Spleen (tissue), 10 donors: ENCODE data around the gene MPC1L. TPM values are rescaled to one million over a fixed set of nuclear protein-coding genes. Genes with fewer than 3 reads are reported as not detected.

ENCODE experiments used
- polyA plus RNA-seq, 3 donors: library from polyadenylated mRNA; stranded (reverse); fragments of 200-250 nt; gene quantifications; one replicate each; pipeline ENCODE4 v1.2.1, GENCODE V29; 2013
- total RNA-seq, 7 donors: library from RNA; depleted of rRNA in 3 of 7; stranded (reverse); fragments of >200 nt in 3 of 7; fragmentation: NEBNext Ultra II Directional in 4 of 7; extraction: Animal tissue kit (Norgen Biotek cat#: 25700) in 4 of 7; gene quantifications; one replicate each; pipeline versions ENCODE4 v1.1.0 to v1.2.1, GENCODE V29; 2016 to 2021
- donor health status: healthy with polysubstance abuse.
- donor health status: DM: no; HTN: no; CAD: no; lungs with moderate emphysema.
- donor health status: DM: no; HTN: no; CAD: no.
- donor health status: Bipolar disorder and iron deficiency.
- donor health status: healthy.
- donor health status: DM: no; HTN: no; CAD: no.
- donor health status: DM: yes; HTN: yes; CAD: no.

The MPC1L gene
- total and polyA plus RNA-seq, 10 donors = 0.28 TPM; not detected in 9

Other genes with a start within 250 kb of the MPC1L start
- gene ATP6AP2, start 42.5 kb upstream of the MPC1L start, total RNA-seq = 100 to 1,000 TPM in 3 of 7 donors, 10 to 100 TPM in 4; 75.8 to 130 (median 98.1) TPM
- gene ATP6AP2, start 42.5 kb upstream of the MPC1L start, polyA plus RNA-seq = 10 to 100 TPM; 36.9 to 59.6 (median 50.7) TPM
- 10 to 100 TPM; 24.8 to 35.1 (median 28.5) TPM for gene CXorf38, start 24.1 kb downstream of the MPC1L start, total RNA-seq
- gene CXorf38, start 24.1 kb downstream of the MPC1L start, polyA plus RNA-seq = 10 to 100 TPM in 2 of 3 donors, 1 to 10 TPM in 1; 9.4 to 13.7 (median 12.6) TPM
- gene MED14, start 112.1 kb downstream of the MPC1L start, total RNA-seq = 10 to 100 TPM; 33.1 to 63.9 (median 55.2) TPM
- 10 to 100 TPM in 1 of 3 donors, 1 to 10 TPM in 2; 6.9 to 10.8 (median 8.0) TPM for gene MED14, start 112.1 kb downstream of the MPC1L start, polyA plus RNA-seq